DMS53 treated with DMSO at 0.1 percent for 48 hours (cell line): ENCODE results near the gene IFT22.
"Not testable (repeated sequence)": the region's sequence is repeated elsewhere in the genome, so short reads cannot be mapped to it uniquely, and the experiment has no call there.

Source experiments
- DNase-seq: peaks from one replicate; lab custom pipeline; 2025; ENCODE audit not compliant: unreplicated experiment; lab: John Stamatoyannopoulos, UW

The IFT22 gene

GRCh38 chr7:101315336-101315735 is 6.3 kb downstream of the IFT22 start:
- no peak for DNase-seq

GRCh38 chr7:101308245-101309085 is 13.1 kb downstream of the IFT22 start:
- no peak for DNase-seq

GRCh38 chr7:101306307-101306706 is 15.3 kb downstream of the IFT22 start:
- DNase-seq = no peak

GRCh38 chr7:101303102-101303701 is 18.4 kb downstream of the IFT22 start:
- no peak for DNase-seq

GRCh38 chr7:101302641-101303101 is 18.9 kb downstream of the IFT22 start:
- no peak for DNase-seq

- no peak for DNase-seq
These were observed 20.9 kb downstream of the IFT22 start for GRCh38 chr7:101300465-101301376.

- DNase-seq = no peak
These were observed 21.8 kb downstream of the IFT22 start for GRCh38 chr7:101299511-101300464.

GRCh38 chr7:101294832-101295121 is 26.8 kb downstream of the IFT22 start:
- no peak for DNase-seq

- no peak for DNase-seq
These were observed 27.4 kb downstream of the IFT22 start for GRCh38 chr7:101294039-101294831.

GRCh38 chr7:101293069-101294021 is 28.3 kb downstream of the IFT22 start:
- not testable (repeated sequence) for DNase-seq

GRCh38 chr7:101292566-101292965 is 29.0 kb downstream of the IFT22 start:
- DNase-seq = not testable (repeated sequence)

GRCh38 chr7:101290186-101291037 is 31.2 kb downstream of the IFT22 start:
- DNase-seq = peak; percentile 10

GRCh38 chr7:101289687-101290086 is 31.9 kb downstream of the IFT22 start:
- DNase-seq = not testable (repeated sequence)

GRCh38 chr7:101288439-101288838 is 33.2 kb downstream of the IFT22 start:
- no peak for DNase-seq

- no peak for DNase-seq
These were observed 34.6 kb downstream of the IFT22 start for GRCh38 chr7:101287032-101287431.

GRCh38 chr7:101285880-101286279 is 35.7 kb downstream of the IFT22 start:
- not testable (repeated sequence) for DNase-seq

- DNase-seq = no peak
These were observed 36.4 kb downstream of the IFT22 start for GRCh38 chr7:101285171-101285570.

GRCh38 chr7:101280912-101281311 is 40.7 kb downstream of the IFT22 start:
- DNase-seq = not testable (repeated sequence)
